Epithelial cell of esophagus (primary cell): ENCODE measurements around the gene DEPDC5.

Source experiments
- DNase-seq: peaks from one replicate; pipeline ENCODE4 v3.0.0; 2010; ENCODE audit warnings: low read depth
- H3K4me3 ChIP-seq: 2 replicates; pipeline ENCODE4 v1.5.1; 2011; ENCODE audit warnings: mild to moderate bottlenecking, low read length, control low read depth
- CTCF ChIP-seq: IDR thresholded peaks from 2 replicates; pipeline ENCODE4 v1.5.1; 2011; ENCODE audit warnings: low read depth, mild to moderate bottlenecking, low read length, control low read depth, inconsistent platforms; ENCODE audit not compliant: insufficient read depth; ENCODE audit errors: missing control alignments

DEPDC5 gene

GRCh38 chr22:31728857-31729256 is 25.0 kb upstream of the DEPDC5 start:
- TF ChIP-seq CTCF: no peak
- no peak overlapping the region for H3K4me3 ChIP-seq
- no peak for DNase-seq

- no peak for TF ChIP-seq CTCF
- H3K4me3 ChIP-seq: no peak overlapping the region
- no peak for DNase-seq
These were observed 23.5 kb upstream of the DEPDC5 start for GRCh38 chr22:31730344-31730711.

GRCh38 chr22:31732089-31732829 is 21.6 kb upstream of the DEPDC5 start:
- H3K4me3 ChIP-seq: no peak overlapping the region
- no peak for TF ChIP-seq CTCF
- no peak for DNase-seq

- no peak overlapping the region for H3K4me3 ChIP-seq
- DNase-seq: no peak
- TF ChIP-seq CTCF: no peak
These were observed 20.2 kb upstream of the DEPDC5 start for GRCh38 chr22:31733580-31734079.

- no peak overlapping the region for H3K4me3 ChIP-seq
- DNase-seq: peak; percentile 88
- TF ChIP-seq CTCF: no peak
These were observed 19.3 kb upstream of the DEPDC5 start for GRCh38 chr22:31734512-31734911.

GRCh38 chr22:31736458-31736857 is 17.4 kb upstream of the DEPDC5 start:
- no peak for TF ChIP-seq CTCF
- DNase-seq: no peak
- no peak overlapping the region for H3K4me3 ChIP-seq

- H3K4me3 ChIP-seq: no peak overlapping the region
- TF ChIP-seq CTCF: no peak
- DNase-seq: no peak
These were observed 15.9 kb upstream of the DEPDC5 start for GRCh38 chr22:31737932-31738331.
